ENCODE measurements around the gene MPHOSPH10.
"Not testable (repeated sequence)": the region's sequence is repeated elsewhere in the genome, so short reads cannot be mapped to it uniquely, and the experiment has no call there.

MPHOSPH10 gene

GRCh38 chr2:71181316-71181715, 50.9 kb downstream of the MPHOSPH10 start:
- DNase-seq = no peak

DNA sequence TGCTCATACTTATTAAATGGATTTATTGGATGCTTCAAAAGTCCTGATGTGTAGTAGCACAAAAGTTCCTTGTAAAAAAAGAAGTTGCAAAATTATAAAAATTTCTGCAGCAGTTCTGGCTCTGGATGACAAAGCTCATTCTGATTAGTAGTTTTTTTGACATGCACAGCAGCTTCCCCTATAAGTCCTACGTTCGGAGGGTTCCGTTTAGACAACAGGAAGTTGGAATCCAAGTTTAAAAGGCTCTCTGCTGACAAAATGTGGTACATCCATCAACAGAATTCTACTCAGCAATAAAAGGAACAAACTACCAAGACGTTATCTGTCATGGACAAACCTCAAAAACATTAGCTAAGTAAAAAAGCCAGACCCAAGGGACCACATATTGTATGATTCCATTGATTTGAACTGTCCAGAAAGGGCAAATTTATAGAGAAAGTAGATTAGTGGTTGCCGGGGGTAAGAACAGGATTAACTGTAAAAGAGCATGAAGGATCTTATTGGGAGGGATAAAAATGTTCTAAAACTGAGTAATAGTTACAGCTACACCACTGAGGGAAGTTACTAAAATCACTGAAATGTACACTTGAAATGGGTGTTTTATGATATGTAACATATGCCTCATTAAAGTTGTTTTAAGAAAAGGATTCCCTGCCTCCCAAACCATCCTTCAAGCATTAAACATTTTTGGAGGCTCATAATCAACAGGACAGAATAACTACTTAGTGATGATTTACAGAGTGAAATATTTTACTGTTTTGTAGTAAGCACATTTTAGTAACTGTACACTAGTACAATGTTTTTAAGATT, 53.1 kb downstream of the MPHOSPH10 start:
- not testable (repeated sequence) for DNase-seq

DNA sequence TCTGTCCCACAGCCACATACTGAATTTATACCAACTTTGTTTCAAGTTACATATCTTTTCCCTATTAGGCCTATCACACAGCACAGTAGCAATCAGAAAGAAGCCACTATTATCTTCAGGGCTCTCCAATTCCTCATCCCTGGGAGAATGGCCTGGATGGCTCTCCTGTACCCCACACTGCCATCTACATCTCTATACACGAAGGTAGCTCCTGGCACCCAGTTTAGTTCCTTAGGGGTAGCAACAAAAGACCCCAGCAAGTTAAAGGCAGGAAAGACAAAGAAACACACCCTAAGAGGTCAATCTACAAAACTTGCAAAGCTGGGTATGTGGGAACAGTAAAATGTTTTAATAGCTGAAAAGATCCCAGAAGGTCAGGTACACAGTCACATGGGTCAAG, 56.5 kb downstream of the MPHOSPH10 start:
- DNase-seq = no peak

DNA sequence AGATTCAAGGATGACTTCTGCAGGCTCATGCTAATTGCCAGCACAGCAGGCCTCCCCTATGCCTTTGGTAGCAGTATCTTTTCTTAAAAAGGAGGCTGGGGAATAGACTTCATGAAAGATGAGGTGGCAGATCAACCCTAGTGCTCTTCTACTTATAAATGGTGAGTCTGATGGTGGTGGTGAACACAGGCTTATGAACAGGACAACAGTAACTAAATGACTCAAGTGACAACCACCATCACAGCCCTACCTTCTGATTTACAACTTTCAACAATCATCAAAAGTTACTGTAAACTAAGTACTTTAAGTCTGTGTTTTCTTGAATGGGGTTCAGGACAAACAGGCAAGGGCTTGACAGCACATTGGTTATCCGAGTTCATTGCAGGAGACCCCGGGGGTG, 57.2 kb downstream of the MPHOSPH10 start:
- no peak for DNase-seq

DNA sequence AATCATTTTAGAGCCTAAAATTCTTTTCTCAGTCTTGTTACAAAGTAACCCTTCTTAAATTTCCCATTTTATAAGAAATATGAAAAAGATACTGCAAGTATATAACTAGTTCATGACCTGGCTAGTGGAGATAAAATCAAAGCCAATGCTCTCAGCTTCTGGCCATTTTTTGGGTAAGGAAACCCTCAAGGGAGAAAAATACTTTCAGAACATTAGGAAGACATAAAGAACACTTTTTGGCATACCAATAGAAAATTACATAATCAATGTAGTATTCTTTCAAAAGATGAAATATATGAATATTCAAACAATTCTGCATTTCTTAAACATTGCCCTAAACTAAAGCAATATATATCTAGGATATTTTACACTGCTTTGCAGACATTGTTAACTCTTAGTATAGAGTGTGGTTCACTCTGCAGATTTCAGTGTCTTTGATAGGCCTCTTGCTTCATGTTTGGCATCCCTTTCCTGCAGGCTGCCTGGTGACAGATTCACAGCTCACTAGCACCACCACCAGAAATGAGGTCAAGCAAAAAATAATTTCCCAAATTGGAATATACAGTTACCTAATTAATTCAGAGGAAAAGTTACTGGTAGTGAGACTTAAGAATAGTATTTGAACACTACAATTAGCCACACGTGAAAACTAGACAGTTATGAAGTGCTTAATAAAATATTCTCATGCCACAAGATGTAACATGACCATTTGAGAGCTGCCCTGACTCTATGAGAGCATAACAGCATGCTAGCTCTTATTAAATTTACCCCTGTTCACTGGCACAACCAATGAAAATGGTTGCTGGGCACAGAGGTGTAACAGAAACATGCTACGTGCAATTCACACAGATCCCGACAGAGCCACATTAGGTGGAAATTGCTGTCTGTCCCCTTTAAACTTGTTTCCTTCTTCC, 60.5 kb downstream of the MPHOSPH10 start:
- DNase-seq = no peak

GRCh38 chr2:71191570-71191943, 61.1 kb downstream of the MPHOSPH10 start:
- DNase-seq = no peak
